Measurements from ENCODE around the gene IL18. TPM values are rescaled to one million over a fixed set of nuclear protein-coding genes. Genes with fewer than 3 reads are reported as not detected.
A peak's percentile ranks its signal among the peaks of the same experiment; 100 is the strongest.

The IL18 gene
- total and polyA plus RNA-seq, 12 donors: 0.28 to 5.7 (median 1.2) TPM

- Histone ChIP-seq H3K27ac (no peak overlapping the region), H3K36me3 (no peaks in the 10 kb centered on the region), H3K9me3 (no peaks in the 10 kb centered on the region), H3K27me3 (no peaks in the 10 kb centered on the region), H3K4me3 (no peak overlapping the region), H3K4me1 (peaks cover 0 to 14% (median 0%) of the 10 kb centered on the region in 9 donors)
- intact Hi-C loops (cut with DNase I): no loop called here
- TF ChIP-seq, protein P1, sequence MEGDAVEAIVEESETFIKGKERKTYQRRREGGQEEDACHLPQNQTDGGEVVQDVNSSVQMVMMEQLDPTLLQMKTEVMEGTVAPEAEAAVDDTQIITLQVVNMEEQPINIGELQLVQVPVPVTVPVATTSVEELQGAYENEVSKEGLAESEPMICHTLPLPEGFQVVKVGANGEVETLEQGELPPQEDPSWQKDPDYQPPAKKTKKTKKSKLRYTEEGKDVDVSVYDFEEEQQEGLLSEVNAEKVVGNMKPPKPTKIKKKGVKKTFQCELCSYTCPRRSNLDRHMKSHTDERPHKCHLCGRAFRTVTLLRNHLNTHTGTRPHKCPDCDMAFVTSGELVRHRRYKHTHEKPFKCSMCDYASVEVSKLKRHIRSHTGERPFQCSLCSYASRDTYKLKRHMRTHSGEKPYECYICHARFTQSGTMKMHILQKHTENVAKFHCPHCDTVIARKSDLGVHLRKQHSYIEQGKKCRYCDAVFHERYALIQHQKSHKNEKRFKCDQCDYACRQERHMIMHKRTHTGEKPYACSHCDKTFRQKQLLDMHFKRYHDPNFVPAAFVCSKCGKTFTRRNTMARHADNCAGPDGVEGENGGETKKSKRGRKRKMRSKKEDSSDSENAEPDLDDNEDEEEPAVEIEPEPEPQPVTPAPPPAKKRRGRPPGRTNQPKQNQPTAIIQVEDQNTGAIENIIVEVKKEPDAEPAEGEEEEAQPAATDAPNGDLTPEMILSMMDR (IDR thresholded peaks at IDR 0.05): no peak
- ATAC-seq (peak in 7 of 8 donors; percentile 52 to 80 (median 64)), DNase-seq (peak in 1 of 2 donors; percentile 6)
- WGBS, 2 donors: 87 to 91% methylated on average over 5 of the region's 5 CpGs
These were observed 34.2 kb downstream of the IL18 start for GRCh38 chr11:112129656-112130055.

- Histone ChIP-seq H3K9me3 (no peaks in the 10 kb centered on the region), H3K36me3 (no peaks in the 10 kb centered on the region), H3K27ac (peak overlapping the region in 1 of 10 donors; percentile 5), H3K4me3 (no peak overlapping the region), H3K27me3 (no peaks in the 10 kb centered on the region), H3K4me1 (peaks cover 0 to 14% (median 0%) of the 10 kb centered on the region in 9 donors)
- intact Hi-C loops (cut with DNase I): no loop called here
- TF ChIP-seq, protein P1 (IDR thresholded peaks at IDR 0.05): no peak
- DNase-seq: peak in 1 of 2 donors; percentile 18
- 66 to 68% methylated on average over 3 of the region's 3 CpGs for WGBS, 2 donors
- ATAC-seq: peak in 1 of 8 donors; percentile 57
These were observed 35.3 kb downstream of the IL18 start for GRCh38 chr11:112128483-112129121.

- WGBS, 2 donors: 97 to 99% methylated on average over 2 of the region's 2 CpGs
- Histone ChIP-seq H3K4me1 (peaks cover 0 to 14% (median 0%) of the 10 kb centered on the region in 9 donors), H3K9me3 (no peaks in the 10 kb centered on the region), H3K27me3 (no peaks in the 10 kb centered on the region), H3K27ac (no peak overlapping the region), H3K36me3 (no peaks in the 10 kb centered on the region), H3K4me3 (no peak overlapping the region)
- TF ChIP-seq, protein P1 (IDR thresholded peaks at IDR 0.05): no peak
- DNase-seq: no peak
- intact Hi-C loops (cut with DNase I): no loop called here
- no peak for ATAC-seq
These were observed 36.8 kb downstream of the IL18 start for GRCh38 chr11:112127056-112127455.

GRCh38 chr11:112123129-112123528 lies 40.8 kb downstream of the IL18 start:
- 75 to 78% methylated on average over 4 of the region's 4 CpGs for WGBS, 2 donors
- intact Hi-C loops (cut with DNase I): no loop called here
- Histone ChIP-seq H3K4me1 (peaks cover 0 to 14% (median 0%) of the 10 kb centered on the region in 9 donors), H3K9me3 (no peaks in the 10 kb centered on the region), H3K4me3 (no peak overlapping the region), H3K36me3 (peaks cover 0 to 9% (median 0%) of the 10 kb centered on the region in 9 donors), H3K27me3 (no peaks in the 10 kb centered on the region), H3K27ac (no peak overlapping the region)
- TF ChIP-seq, protein P1 (IDR thresholded peaks at IDR 0.05): no peak
- DNase-seq (no peak), ATAC-seq (no peak)
